ENCODE results near the gene TMEM9.

DNA sequence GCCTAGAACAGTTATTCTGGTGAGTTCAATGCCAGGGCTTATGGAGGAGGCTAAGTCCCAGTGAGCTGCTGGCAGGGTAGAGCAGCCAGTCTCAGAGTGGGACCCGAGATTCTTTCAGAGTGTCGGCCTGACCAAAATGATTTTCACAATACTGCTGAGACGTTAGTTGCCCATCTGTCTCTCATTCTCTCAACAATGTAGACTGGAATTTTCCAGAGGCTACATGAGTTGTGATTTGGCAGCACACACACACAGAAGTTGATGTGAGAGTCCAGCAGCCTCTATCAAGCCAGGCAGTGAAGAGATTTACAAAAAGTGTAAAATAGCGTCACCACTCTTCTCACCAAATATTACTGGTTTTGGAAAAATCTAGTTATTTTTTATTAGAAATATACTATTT is 63.7 kb downstream of the TMEM9 start:
- TF ChIP-seq POLR2AphosphoS5 (IDR thresholded peaks at IDR 0.05) = no peak
- TF ChIP-seq CTCF (IDR thresholded peaks at IDR 0.05) = no peak
- no peak for TF ChIP-seq POLR2A (IDR thresholded peaks at IDR 0.05)
